Astrocyte of the spinal cord (primary cell): Measurements from ENCODE around the gene GRK6.

Experiments
- DNase-seq: peaks from one replicate; pipeline ENCODE4 v3.0.0; 2011; ENCODE audit warnings: low read depth, low spot score
- H3K4me3 ChIP-seq: 2 replicates; pipeline ENCODE4 v1.5.1; 2011; ENCODE audit warnings: low read depth, mild to moderate bottlenecking, low read length, moderate library complexity
- CTCF ChIP-seq: IDR thresholded peaks from 2 replicates; pipeline ENCODE4 v1.5.1; 2012; ENCODE audit warnings: low read depth, mild to moderate bottlenecking, low read length, inconsistent platforms
- in situ Hi-C: cut with HindIII; loops from 2 replicates; pipeline ENCODE4 v1.10.0; 2017; ENCODE audit warnings: low sequenced_read_pairs

The GRK6 gene

GRCh38 chr5:177425196-177425800, 1.2 kb upstream of the GRK6 start:
- in situ Hi-C loops = no loop called here
- DNase-seq = no peak
- H3K4me3 ChIP-seq = peak overlapping the region; percentile 57
- TF ChIP-seq CTCF = no peak

- peak overlapping the region; percentile 57 for H3K4me3 ChIP-seq
- no peak for TF ChIP-seq CTCF
- in situ Hi-C loops = no loop called here
- DNase-seq = peak; percentile 100
These were observed 493 bp upstream of the GRK6 start for GRCh38 chr5:177425801-177426565.

DNA sequence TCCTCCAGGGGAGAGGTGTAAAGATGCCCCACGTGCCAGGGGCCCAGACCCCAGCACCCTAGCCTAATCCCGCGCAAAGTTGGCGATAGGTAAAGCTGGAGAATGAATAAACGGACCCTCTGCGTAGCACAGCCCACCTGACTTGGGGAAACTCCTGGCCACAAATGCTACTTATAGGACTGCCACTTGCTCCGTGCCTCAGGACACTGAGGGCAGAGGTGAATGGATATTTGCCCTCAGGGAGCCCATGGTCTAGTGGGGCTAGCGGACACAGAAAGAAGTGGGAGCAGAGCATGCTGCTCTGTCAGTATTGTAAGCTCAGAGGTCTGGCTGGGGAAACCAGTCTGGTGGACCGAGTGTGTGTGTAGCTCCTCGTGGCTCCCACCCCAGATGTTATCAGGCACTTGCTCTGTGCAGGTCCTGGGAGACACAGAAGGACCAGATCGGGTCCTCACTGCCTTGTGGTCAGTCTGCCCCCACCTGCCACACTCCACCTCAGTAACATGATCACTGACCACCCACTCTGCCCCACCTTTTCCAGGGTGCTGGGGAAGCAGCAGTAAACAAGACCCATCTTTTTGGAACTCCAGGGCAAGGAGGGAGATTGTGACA, 841 bp downstream of the GRK6 start:
- TF ChIP-seq CTCF = no peak
- H3K4me3 ChIP-seq = peak overlapping the region; percentile 73
- in situ Hi-C loops = no loop called here
- DNase-seq = no peak

GRCh38 chr5:177427919-177428573, 1.6 kb downstream of the GRK6 start:
- no peak overlapping the region for H3K4me3 ChIP-seq
- DNase-seq = no peak
- in situ Hi-C loops = no loop called here
- TF ChIP-seq CTCF = no peak

DNA sequence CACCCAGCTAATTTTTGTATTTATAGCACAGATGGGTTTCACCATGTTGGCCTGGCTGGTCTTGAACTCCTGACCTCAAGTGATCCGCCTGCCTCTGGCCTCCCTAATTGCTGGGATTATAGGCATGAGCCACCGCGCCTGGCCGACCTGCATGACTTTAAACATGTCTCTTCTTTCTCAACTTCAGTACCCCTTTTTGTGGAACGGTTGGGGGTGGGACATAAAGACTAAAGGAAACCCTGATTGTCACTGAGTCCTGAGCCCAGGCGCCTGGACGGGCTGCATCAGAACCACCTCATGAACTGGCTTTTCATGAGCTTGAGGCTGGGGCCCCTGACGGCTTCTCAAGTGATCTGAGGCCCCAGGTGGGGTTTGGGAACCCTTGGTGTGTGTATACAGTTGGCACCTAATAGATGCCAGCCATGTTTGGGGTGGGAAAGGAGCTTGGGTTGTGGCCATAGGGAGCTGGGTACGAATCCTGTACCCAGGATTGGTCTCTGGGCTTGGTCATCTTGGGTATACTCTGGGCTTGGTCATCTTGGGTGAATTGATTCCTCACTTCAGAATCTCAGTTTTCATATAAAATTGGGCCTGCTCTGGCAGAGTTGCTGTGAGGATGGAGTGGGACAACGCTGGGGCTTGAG, 2.2 kb downstream of the GRK6 start:
- no peak for TF ChIP-seq CTCF
- DNase-seq = no peak
- in situ Hi-C loops = no loop called here
- no peak overlapping the region for H3K4me3 ChIP-seq
